Activated effector memory CD4-positive, alpha-beta T cell treated with Interleukin-2 at 50 U/mL for 16 hours (primary cell): ENCODE data around the gene FOXP1.
"Not testable (repeated sequence)": the region's sequence is repeated elsewhere in the genome, so short reads cannot be mapped to it uniquely, and the experiment has no call there.

Experiments used
- DNase-seq: peaks from one replicate; pipeline ENCODE4 v3.0.0-alpha.2; 2020

Gene FOXP1

DNA sequence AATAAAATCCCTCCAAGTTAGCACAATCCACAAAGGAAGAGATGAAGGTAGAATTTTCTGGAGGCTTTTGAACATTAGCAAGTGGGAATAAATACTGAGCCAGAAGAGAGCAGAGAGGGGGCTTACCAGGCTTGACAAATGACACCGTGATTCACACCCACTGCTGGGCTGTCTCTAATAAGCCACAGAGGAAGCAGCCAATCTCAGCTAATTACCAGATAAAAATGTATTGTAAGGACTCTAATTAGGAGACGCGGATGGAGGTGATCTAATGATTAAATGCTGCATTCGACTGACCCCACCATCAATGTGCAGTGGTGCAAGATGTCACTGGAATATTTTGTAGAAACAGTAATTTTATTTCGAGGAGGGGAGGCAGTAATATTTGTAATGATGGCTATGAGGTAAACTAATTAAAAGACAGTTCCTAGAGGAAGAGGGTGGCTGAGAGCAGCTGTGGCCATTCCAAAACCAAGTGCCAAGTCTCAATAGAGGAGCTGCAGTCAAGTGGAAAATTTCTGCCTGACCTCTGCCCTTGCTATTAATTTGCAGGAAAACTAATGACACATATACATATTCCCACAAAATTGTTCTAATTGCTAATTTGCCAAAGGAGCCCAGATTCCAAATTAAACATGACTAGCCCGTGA, 602.2 kb downstream of the FOXP1 start:
- DNase-seq, result no peak

DNA sequence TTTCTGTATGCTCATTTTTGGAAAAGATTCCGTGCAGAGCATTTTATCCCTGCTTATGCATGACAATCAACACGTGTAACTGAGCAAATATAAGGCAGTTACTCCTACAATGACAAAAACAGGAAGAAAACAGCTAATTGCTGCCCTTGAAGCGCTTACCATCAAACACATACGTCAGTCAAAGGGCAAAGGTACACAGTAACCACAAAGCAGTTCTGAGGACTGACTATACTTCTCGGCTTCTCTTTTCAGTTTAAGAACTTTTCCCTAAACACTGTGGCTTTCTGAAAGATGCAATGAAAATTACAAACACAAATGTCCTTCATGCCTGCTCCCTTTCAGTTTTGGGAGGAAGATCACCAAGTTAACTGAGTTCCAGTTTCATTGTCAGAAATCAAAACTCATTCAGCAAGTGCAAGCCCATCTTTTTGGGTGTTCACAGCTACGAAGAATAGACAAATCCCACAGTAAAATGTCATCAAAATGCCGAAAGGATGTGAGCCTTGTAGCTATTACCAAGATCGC, 602.8 kb downstream of the FOXP1 start:
- no peak for DNase-seq

DNA sequence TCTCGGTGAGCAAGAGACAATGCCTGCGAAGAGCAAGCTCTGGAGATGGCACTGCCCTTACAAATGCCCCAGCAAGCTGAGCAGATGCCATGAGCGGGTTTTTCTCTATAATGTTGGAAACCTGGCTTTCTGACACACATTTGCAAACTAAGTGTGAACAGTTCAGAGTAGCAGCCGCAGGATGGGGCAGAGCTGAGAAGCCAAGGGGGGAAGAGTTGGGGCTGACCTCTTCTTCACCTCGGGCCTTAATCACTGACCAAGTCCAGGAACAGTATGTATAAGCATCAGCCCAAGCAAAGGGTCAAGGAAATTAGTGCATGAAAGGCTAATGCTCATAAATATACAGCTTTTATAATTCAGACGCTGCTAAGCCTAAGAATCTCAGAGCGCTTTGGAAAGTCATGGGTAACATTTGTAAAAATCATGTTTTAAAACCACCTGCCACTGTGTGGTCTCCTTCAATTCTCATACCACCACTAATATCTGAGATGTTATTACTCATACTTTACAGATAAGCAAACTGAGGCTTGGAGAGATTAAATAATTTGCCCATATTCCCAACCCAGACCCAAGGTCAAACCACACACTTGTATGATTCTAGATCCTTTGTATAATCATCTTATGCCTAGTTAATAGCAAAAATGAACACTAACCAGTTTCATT, 603.4 kb downstream of the FOXP1 start:
- no peak for DNase-seq

DNA sequence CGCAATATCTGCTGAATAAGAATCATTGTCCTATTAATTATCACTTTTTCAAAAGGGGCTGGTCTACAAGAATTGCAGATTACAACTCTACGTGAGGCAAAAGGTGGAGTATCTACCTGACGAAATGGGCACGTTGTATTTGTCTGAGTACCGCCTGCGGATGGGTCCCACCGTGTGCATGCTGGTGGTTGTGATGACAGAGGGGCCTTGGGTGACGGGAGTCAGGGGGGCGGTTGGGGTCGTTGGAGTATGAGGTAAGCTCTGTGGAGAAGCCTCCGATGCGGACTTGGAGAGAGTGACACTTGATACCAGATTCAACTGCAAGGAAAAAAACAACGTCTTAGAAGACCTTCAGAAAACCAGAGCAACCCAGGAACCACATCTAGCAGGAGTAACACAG, 605.8 kb downstream of the FOXP1 start:
- no peak for DNase-seq

DNA sequence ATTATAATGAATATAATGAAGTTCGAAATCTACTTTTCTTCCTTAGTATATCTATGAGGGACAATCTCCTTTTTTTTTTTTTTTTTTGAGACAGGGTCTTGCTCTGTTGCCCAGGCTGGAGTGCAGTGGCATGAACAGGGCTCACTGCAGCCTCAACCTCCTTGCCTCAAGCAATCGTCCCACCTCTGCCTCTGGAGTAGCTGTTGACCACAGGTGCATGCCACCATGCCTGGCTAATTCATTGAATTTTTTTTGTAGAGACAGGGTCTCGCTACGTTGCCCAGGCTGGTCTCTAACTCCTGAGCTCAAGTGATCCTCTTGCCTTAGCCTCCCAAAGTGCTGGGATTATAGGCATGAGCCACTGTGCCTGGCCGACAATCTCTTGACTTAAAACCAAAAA, 607.5 kb downstream of the FOXP1 start:
- DNase-seq, result not testable (repeated sequence)

DNA sequence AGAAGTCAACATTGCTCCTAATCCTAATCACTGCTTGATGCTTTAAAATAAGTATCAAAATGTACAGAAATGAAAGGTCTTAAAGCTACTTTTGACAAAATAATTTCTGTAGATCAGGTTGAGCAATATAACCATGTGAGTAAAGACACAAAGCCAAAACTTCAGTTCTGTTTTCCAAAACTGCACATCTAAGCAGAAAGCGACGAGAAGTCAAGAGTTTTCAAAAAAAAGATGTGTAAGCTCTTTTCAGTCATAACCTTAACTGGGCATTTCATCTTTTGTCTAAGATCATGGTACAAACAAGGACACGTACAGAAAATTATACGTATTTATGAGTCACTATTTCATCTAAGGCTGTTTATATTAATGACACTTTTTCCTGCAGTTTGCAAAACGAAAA, 608.8 kb downstream of the FOXP1 start:
- DNase-seq, result no peak

DNA sequence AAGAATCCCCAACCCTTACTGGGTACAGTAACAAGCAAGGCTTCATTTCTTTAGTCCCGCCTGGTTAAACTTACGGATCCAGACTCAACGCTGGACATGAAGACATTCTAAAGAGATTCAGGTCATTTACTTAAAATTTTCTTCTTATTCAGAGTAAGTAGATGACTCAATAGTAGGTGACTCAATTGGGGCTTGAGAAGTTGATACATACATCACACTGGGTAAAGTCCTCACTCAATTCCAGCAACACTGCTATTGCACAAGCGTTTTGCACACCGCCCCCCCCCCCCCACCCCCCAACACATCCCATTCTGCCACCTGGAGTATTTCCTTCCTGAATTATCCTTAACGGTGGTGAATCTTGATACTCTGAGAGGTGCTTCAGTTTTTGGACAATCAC, 610.0 kb downstream of the FOXP1 start:
- no peak for DNase-seq

DNA sequence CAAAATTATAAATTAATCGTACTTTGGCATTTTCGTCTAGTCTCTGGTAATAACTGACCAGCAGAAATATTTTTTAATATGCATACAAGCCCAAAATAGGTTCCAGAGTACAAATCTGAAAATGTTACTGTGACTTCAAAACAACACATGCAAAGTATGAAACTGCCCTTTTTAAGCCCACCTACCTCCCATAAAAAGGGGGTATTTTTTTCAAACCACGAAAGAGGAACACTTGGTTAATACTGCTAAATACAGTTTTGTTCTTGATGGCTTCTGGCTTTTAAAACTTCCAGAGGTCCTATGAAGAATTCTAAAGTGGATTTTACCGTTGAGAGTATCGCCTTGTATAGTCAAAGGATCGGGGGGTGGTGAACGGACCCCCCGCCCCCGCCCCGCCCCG, 610.7 kb downstream of the FOXP1 start:
- no peak for DNase-seq

DNA sequence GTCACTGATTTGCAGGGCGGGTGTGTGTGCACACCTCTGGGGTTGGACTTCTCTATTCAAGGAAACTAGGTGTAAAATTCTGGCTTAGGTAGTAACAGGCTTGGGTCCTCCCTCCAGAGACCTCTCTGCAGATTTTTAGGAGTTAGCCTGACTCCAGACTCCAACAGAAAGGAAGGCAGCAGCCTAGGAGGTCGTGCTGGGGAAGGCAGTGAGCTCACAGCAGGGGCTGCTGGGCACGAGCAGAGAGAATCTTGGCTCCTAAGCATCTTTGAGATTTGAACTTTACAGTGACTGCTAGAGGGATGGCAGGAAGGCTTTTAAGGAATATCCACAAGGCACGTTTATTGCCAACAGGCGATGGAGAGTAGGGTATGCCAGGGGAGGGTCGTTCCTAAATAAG, 612.6 kb downstream of the FOXP1 start:
- no peak for DNase-seq

DNA sequence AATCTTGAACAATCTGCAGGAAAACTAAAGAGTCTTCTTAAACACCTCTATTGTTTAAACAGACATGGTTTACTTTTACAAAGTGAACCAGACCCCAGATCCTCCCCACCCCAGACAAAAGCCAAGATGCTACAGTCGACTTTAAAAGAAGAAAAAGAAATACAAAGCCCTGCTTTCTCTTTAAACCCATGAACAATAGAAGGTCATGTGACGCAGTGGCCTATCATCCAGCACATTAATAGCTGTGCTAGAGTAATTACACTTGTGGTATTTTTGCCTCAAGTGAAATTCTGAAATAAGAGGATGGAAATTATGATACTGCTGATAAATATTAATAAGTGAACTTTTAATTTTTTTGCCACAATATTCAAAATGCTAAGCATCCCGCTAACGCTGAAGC, 613.4 kb downstream of the FOXP1 start:
- DNase-seq, result no peak

DNA sequence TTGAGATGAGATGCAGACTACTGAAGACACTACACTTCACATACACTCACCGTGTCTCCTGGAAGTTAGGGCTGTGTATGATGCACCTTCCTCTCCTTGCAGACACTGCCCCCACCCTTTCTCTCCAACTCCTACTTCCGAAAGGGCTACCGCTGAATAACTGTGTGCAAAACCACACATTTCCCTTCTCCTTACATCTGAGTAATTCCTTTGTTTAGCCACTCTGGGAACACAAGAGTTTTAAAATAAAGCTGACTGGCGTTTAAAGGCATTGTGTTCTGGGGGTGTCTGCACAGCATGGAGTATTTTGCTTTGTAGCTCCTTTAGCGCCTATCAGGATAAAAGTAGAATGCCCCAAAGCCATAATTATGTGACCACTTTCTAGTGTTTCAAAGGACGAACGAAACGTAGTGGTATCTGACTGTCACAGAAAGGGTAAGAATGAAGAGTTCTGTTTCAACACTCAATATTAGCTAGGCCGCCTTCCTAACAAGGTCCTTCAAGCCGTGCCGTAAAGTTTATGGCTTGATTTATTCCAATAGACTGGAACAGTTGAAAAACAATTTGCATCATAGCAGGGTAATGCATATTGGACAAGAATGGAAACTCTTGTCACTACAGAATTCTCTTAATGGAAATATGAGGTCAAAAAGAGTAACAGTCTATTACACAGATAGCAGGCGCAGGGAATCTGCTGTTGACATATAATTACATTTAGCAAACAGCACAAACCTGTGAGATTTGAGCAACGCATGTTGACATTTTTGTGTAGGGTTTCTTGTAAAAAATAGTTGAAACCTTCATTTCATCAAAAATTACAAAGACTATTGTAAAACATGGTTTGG, 619.9 kb downstream of the FOXP1 start:
- DNase-seq, result no peak

DNA sequence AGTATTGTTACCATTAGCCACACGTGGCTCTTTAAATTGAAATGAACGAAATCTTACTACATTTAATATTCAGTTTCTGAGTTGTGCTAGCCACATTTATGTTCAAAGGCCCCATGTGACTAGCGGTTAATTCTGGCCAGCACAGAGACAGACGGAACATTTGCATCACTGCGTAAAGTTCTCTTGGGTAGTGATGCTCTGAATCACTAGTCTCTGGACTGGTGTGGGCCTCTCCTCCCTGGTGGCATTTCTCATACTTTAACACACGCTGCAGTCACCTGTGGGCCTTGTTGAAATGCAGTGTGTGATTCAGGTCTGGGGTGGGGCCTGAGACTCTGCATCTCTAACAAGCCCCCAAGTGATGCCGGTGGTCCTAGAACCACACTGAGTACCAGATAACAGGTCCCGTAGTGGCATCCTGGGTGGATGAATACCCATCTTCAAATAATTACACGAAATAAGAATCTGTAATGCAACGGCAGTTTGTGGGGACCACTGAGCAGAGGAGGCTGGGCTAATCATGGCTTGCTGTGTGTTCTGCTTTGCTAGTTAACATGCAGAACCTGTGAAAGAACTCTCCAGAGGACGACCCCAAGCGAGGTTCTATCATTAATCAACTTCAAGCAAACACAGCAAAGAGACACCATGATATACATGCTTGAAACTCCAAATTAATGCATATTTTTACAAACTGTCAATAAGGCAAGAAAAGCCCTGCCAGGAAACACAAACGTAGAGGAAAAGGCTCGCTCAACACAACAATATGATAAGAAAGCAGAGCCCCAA, 623.8 kb downstream of the FOXP1 start:
- DNase-seq, result no peak

DNA sequence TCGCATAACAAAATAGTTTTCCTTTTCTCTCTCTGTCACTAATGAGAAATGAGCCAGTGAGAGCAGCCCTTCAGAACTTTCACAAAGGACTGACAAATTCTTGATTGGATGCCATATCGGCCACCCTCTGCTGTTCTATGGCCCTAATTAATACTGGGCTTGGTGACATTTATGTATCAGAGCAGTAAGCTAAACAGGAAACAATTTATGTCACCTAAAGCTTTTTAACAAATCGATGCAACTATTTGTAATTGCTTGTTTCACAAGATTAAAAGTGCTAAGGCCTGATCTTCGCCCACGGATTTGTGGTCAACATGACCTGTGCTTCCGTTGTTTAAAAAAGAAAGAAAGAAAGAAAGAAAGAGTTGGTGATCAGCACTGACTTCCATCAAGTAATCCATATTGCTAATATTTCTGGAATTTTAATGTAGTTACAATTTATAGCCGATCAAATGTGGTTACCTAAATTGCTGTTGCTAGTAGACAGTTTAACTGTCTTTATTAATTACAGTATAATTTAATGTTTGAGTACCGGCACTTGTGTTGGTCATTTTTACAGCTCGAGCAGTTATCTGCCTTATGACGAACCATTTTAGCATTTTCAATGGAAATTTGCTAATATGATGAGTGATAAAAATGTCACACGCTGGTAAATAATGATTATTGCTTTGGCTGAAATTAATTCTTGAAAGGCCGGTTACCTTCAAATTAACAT, 631.3 kb downstream of the FOXP1 start:
- DNase-seq, result no peak

DNA sequence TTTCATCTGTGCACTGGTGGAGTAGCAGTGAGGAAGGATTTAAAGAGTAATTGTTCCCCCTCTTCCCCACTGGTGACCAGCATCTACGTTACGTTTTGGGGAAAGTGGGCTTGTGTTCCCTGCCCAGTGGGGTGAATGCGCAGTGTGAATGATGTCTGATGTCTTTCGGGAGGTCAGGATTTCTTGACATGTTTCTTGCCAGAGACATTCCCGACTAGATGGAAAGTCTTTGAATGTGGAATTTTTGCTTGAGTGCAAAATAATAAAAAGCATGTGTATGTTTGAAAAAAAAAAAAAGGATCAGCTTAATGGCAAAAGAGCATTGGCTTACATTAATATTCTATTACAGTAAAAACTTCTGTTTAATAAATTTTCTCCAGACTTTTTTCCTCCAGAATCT, 632.2 kb downstream of the FOXP1 start:
- no peak for DNase-seq

DNA sequence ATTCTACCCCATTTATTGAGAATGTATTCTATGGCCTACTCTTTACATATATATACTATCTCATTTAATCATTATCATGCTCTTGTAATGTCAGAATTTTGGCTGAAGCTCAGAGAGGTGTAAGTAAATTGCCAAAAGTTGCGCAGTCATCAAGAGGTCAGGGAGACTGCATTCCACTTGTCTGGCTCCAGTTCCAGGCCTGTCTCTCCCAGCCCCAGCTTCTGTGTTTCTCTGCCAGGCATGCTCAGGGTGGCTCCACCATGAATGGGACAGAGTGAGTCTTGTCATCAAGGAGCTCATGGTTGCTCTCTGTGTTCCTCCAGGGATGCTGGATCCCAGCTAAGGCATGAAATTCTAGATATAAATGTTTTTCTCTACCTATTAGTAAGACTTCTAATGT, 635.9 kb downstream of the FOXP1 start:
- DNase-seq, result no peak

DNA sequence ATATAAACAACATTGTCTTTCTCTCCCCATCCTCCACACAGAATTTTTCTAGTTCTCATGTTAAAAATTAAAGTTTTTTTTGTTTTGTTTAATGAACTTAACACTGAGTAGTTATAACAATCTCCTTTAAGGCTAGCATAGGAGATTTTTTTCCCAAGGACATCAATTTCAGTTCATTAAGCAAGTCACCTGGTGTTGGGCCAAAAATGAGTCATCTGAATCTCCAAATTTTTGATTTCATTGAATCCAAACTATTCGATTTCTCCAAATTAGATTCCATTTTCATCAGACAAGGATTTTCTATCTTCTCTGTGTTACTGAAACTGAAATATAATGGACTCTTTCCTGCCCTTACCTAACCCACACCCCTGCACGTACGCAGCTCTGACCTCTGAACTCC, 639.6 kb downstream of the FOXP1 start:
- DNase-seq, result no peak

DNA sequence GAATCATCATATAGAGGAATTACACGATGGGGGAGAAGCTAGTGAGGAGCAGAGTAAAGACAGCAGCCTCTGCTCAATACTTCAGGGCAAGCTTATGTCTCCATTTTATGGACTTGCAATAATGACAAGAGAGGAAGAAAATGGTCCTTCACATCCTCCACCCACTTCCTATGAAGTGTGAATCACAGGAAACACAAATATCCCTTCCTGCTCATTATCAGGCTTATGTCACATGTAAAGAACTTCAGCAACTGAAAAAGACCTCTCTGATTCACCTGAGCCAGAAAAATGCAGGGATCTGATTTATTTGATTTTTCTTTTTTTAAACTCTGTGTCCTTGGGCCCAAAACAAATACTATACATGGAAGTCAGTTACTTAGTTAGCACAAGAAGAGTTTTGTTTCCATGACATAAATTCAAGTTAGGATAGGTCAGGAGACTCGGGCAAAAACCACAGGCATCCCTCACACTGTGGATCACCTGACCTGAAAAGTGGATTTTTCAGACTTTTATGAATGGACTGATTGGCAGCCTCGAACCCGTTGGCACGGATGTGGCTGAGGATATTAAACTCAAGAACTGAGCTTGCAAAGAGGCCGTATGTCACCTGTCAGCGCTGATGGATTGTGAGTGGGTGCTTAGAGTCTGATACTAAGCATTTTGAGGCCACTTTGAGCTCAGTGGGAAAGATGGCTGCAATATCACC, 650.3 kb downstream of the FOXP1 start:
- no peak for DNase-seq

DNA sequence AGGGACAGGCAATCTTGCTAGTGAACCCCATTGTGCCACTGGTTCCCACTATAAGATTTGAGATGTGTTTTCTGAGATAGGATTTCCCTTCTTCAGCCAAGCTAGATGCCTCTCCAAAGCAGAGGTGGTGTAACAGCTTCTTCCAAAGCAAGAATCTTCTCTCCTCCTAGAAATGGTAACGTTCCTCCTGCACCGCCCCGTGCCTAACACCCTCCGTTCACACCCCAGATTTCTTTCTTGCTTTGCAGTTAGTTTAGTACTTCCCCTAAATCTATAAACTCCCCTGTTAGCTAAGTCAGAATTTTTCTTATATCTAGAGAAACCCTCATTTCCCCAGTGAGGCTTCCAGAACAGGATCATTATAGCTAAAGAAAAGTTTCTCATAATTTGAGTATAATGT, 653.5 kb downstream of the FOXP1 start:
- no peak for DNase-seq

DNA sequence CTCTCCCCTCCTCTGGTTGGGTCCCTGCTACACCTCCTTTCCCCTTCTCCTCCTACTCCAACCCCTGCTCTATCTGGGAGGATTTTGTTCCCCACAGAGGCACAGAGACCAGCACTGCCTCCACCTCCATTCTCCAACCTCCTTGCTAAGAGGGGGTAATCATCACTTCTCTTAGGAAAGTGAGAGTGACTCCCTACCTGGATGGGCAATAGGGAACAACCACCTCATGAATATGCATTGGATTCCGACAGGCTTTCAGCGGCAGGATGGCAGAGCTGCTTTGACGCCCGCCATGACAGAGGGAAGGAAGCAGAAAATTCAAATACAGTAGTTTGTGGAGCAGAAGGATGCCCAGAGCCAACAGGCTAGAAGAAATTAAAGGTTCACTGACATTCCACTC, 656.3 kb downstream of the FOXP1 start:
- DNase-seq, result no peak

DNA sequence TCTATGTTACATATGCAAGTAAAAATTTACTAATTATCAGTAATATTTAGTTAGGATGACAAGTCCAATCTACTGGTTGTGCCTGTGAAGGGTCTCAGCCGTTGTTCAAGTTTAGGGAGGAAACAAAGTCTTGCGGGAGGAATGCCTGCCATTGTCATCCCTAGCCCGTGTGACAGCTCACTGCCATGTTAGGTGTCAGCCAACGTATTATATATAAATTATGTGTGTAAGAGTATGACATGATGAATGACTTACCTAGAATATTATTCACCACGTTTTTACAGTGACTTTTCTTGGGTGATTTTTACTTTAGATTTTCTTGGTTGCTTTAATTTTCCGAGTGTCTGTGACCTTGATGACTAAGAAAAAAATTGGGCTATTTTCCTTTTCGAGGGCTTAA, 656.7 kb downstream of the FOXP1 start:
- no peak for DNase-seq

DNA sequence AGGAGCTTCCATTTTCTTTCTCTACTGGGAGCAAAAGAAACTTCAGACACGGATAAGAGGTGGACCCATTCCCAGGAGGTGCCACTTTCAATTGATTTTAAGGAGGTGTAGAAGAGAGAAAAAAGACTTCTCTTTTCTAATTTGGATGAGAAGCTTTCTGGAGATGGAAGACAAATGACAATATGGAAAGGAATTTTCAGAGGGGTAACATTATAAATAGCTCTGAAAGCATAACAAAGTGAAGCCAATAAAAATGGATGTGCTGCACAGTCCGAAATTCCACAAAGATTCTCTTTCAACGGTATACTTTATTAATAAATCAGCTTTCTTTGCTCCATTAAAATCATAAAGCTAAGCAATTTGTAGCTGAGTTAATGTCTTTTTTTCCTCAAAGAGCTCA, 663.9 kb downstream of the FOXP1 start:
- no peak for DNase-seq

DNA sequence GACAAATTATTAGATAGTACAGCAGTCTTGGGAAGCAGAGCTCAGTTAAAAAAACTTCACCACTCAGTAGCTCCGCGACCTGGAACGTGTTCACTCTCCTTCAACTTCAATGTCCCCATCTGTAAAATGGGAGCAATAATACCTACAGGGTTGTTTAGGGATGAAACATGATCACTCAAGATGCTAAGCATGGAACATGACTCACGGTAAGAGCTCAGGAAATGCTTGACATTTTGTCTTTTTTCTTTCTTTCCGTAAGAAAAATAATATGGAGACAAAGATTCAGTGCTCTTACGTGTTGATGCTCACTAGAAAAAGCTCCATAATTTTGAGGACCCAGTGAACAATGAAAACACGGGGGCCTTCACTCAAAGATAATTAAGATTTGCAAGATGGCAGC, 664.4 kb downstream of the FOXP1 start:
- no peak for DNase-seq
